HepG2 (cell line): ENCODE results near the gene BCL2L1. TPM values are rescaled to one million over a fixed set of nuclear protein-coding genes. Genes with fewer than 3 reads are reported as not detected.

Experiments used
- AHR ChIP-seq: IDR thresholded peaks from 2 replicates; pipeline ENCODE4 v1.6.1; 2018; ENCODE audit warnings: missing genetic modification reagents, missing compliant biosample characterization
- ELF1 ChIP-seq: sonication (generic); formaldehyde crosslinking; IDR thresholded peaks from 2 replicates; pipeline ENCODE4 v1.4.0; 2020; ENCODE audit warnings: missing genetic modification reagents
- ESRRA ChIP-seq: sonication (generic); formaldehyde crosslinking; IDR thresholded peaks from 2 replicates; pipeline ENCODE4 v1.5.1; 2020; ENCODE audit warnings: mild to moderate bottlenecking, low read depth, missing genetic modification reagents
- EZH2 ChIP-seq: conservative IDR thresholded peaks from 2 replicates; pipeline ENCODE4 v1.6.1; 2012; ENCODE audit warnings: mild to moderate bottlenecking, low read depth, low read length, moderate library complexity
- FOXA1 ChIP-seq, 2 experiments: fragments of 450-650 bp in 1 of 2; sonication (generic) in 1 of 2; formaldehyde crosslinking in 1 of 2; IDR thresholded peaks; 2 replicates each; pipeline versions ENCODE4 v1.4.0 to v1.6.1; 2016 to 2020; ENCODE audit warnings: missing genetic modification reagents in 1 of 2
- MAFG ChIP-seq: sonication (generic); formaldehyde crosslinking; IDR thresholded peaks from 2 replicates; pipeline ENCODE4 v1.5.1; 2020; ENCODE audit warnings: mild to moderate bottlenecking, missing genetic modification reagents
- MEF2D ChIP-seq: sonication (generic); formaldehyde crosslinking; IDR thresholded peaks from 2 replicates; pipeline ENCODE4 v1.5.1; 2020; ENCODE audit warnings: mild to moderate bottlenecking, missing genetic modification reagents
- MIER2 ChIP-seq: IDR thresholded peaks from 2 replicates; pipeline ENCODE4 v1.6.1; 2016; ENCODE audit warnings: missing biosample characterization, missing genetic modification reagents
- NFYC ChIP-seq: IDR thresholded peaks from 2 replicates; pipeline ENCODE4 v1.6.1; 2016; ENCODE audit warnings: missing genetic modification reagents, missing compliant biosample characterization
- REXO4 ChIP-seq: sonication (generic); formaldehyde crosslinking; IDR thresholded peaks from 2 replicates; pipeline ENCODE4 v1.8.0; 2022; ENCODE audit warnings: missing genetic modification reagents, mild to moderate bottlenecking, borderline replicate concordance
- RFX3 ChIP-seq: IDR thresholded peaks from 2 replicates; pipeline ENCODE4 v1.6.1; 2016; ENCODE audit warnings: missing biosample characterization, missing genetic modification reagents
- RFX5 ChIP-seq: IDR thresholded peaks from 2 replicates; pipeline ENCODE4 v1.6.1; 2011; ENCODE audit warnings: low read depth, low read length, improper control_type of control experiment
- SIN3A ChIP-seq: IDR thresholded peaks from 2 replicates; pipeline ENCODE4 v1.6.1; 2011; ENCODE audit warnings: low read depth, mild to moderate bottlenecking, control low read depth, low read length, borderline replicate concordance
- SOX5 ChIP-seq: IDR thresholded peaks from 2 replicates; pipeline ENCODE4 v1.6.1; 2016; ENCODE audit warnings: borderline replicate concordance
- SP140L ChIP-seq: sonication (generic); formaldehyde crosslinking; IDR thresholded peaks from 2 replicates; pipeline ENCODE4 v1.4.0; 2020; ENCODE audit warnings: missing genetic modification reagents, borderline replicate concordance
- TCF12 ChIP-seq, 2 experiments: fragments of 450-650 bp in 1 of 2; sonication (generic) in 1 of 2; formaldehyde crosslinking in 1 of 2; IDR thresholded peaks; 2 replicates each; pipeline versions ENCODE4 v1.6.1 to v1.8.0; 2017 to 2022; ENCODE audit warnings: antibody characterized with exemption in 1 of 2, mild to moderate bottlenecking in 1 of 2, missing genetic modification reagents in 1 of 2, moderate library complexity in 1 of 2
- ZFP36L1 ChIP-seq: sonication (generic); formaldehyde crosslinking; IDR thresholded peaks from 2 replicates; pipeline ENCODE4 v1.8.0; 2022; ENCODE audit warnings: mild to moderate bottlenecking, missing genetic modification reagents, moderate library complexity
- ZNF260 ChIP-seq: sonication (generic); formaldehyde crosslinking; IDR thresholded peaks from 2 replicates; pipeline ENCODE4 v1.4.0; 2020; ENCODE audit warnings: missing genetic modification reagents, low read depth, mild to moderate bottlenecking, borderline replicate concordance
- ZNF326 ChIP-seq: sonication (generic); formaldehyde crosslinking; IDR thresholded peaks from 2 replicates; pipeline ENCODE4 v1.4.0; 2020; ENCODE audit warnings: missing genetic modification reagents, borderline replicate concordance
- ZNF333 ChIP-seq: sonication (generic); formaldehyde crosslinking; IDR thresholded peaks from 2 replicates; pipeline ENCODE4 v1.4.0; 2020; ENCODE audit warnings: mild to moderate bottlenecking, missing genetic modification reagents, borderline replicate concordance
- ZNF572 ChIP-seq: sonication (generic); formaldehyde crosslinking; IDR thresholded peaks from 2 replicates; pipeline ENCODE4 v1.5.1; 2020; ENCODE audit warnings: mild to moderate bottlenecking, missing genetic modification reagents
- ZNF709 ChIP-seq: sonication (generic); formaldehyde crosslinking; IDR thresholded peaks from 2 replicates; pipeline ENCODE4 v1.5.0; 2020; ENCODE audit warnings: mild to moderate bottlenecking, missing genetic modification reagents
- ZNF775 ChIP-seq: sonication (generic); formaldehyde crosslinking; IDR thresholded peaks from 2 replicates; pipeline ENCODE4 v1.4.0; 2020; ENCODE audit warnings: missing genetic modification reagents, mild to moderate bottlenecking, moderate library complexity, borderline replicate concordance
- polyA plus RNA-seq, 8 experiments: library from polyadenylated mRNA; depleted of rRNA in 3 of 8; stranded (reverse) in 7 of 8; unstranded in 1 of 8; fragments of >200 nt; fragmentation: Illumina TruSeq in 4 of 8; extraction: Trizol in 4 of 8; gene quantifications; 2 replicates each; pipeline versions ENCODE4 v1.2.1 to v1.2.3, GENCODE V29; 2011 to 2016; ENCODE audit warnings: low read depth in 4 of 8, missing spikeins in 1 of 8, mixed read lengths in 1 of 8; ENCODE audit not compliant: insufficient read depth in 1 of 8
- total RNA-seq, 5 experiments: library from RNA; depleted of rRNA; stranded (reverse); fragments of >200 nt; fragmentation: Illumina TruSeq; extraction: Trizol; gene quantifications; 2 replicates each; pipeline ENCODE4 v1.2.3, GENCODE V29; 2016; ENCODE audit warnings: low read depth in 1 of 5
- TF ChIP-seq, protein P1 (sequence below): sonication (generic); formaldehyde crosslinking; IDR thresholded peaks from 2 replicates; pipeline ENCODE4 v1.4.0; 2020; ENCODE audit warnings: missing genetic modification reagents
- TF ChIP-seq, protein P2 (sequence below): sonication (generic); formaldehyde crosslinking; IDR thresholded peaks from 2 replicates; pipeline ENCODE4 v1.4.0; 2020; ENCODE audit warnings: missing genetic modification reagents
- TF ChIP-seq, protein P3 (sequence below): sonication (generic); formaldehyde crosslinking; IDR thresholded peaks from 2 replicates; pipeline ENCODE4 v1.8.0; 2022; ENCODE audit warnings: mild to moderate bottlenecking, missing genetic modification reagents, moderate library complexity

BCL2L1 gene
- total and polyA plus RNA-seq, 2 of the 13 experiments (the other 11 are each of a cell fraction or from before 2014, with no cell fraction given), result 164 to 258 TPM

DNA sequence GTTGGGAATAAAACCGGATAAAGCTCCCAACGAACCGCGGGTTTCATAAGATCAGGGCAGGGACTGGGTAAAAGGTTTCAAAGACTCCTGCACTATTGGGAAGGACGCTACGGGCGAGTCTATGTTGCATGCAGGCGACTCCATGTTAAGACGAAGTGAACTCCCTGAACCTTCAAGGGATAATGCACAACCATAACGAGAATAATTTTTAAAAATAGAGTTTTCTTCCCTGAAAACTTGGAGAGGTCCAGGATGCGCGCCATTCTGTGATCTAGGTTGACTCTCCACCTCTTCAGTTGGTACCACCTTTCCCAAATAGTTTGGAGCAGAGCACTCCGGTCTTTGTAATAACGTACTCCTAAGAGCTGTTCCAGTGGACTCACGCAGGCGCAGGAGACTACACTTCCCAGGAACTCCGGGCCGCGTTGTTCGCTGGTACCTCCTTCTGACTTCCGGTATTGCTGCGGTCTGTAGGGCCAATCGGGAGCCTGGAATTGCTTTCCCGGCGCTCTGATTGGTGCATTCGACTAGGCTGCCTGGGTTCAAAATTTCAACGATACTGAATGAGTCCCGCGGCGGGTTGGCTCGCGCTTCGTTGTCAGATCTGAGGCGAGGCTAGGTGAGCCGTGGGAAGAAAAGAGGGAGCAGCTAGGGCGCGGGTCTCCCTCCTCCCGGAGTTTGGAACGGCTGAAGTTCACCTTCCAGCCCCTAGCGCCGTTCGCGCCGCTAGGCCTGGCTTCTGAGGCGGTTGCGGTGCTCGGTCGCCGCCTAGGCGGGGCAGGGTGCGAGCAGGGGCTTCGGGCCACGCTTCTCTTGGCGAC is 16.3 kb upstream of the BCL2L1 start, which contains the start of gene TPX2 (continued):
- TF ChIP-seq ESRRA (CRISPR knock-in tag) (peak; percentile 84), EZH2 (no peak), SP140L (CRISPR knock-in tag) (no peak; the same call in 1 of the 2 replicates), MIER2 (CRISPR knock-in tag) (no peak; the same call in 1 of the 2 replicates), RFX5 (peak; percentile 65; the same call in 1 of the 2 replicates), NFYC (CRISPR knock-in tag) (peak; percentile 99), ZNF709 (CRISPR knock-in tag) (peak; percentile 94), ZNF260 (no peak), TCF12 (IDR thresholded peaks at IDR 0.05) (no peak), TCF12 (CRISPR knock-in tag; IDR thresholded peaks at IDR 0.05) (peak; percentile 71; the same call in 1 of the 2 replicates), ZNF326 (CRISPR knock-in tag) (no peak), AHR (CRISPR knock-in tag) (peak; percentile 94; the same call in 1 of the 2 replicates), ELF1 (CRISPR knock-in tag) (peak; percentile 96), ZNF333 (CRISPR knock-in tag) (peak; percentile 98), SIN3A (peak; percentile 100), SOX5 (CRISPR knock-in tag) (peak; percentile 5; the same call in 1 of the 2 replicates), ZNF775 (CRISPR knock-in tag) (no peak; the same call in 1 of the 2 replicates), FOXA1 (IDR thresholded peaks at IDR 0.05) (no peak), FOXA1 (CRISPR knock-in tag; IDR thresholded peaks at IDR 0.05) (no peak; the same call in 1 of the 2 replicates), MEF2D (peak; percentile 73; the same call in 1 of the 2 replicates), ZFP36L1 (CRISPR knock-in tag) (peak; percentile 99), RFX3 (CRISPR knock-in tag) (no peak), ZNF572 (CRISPR knock-in tag) (no peak), REXO4 (CRISPR knock-in tag) (peak; percentile 93; the same call in 1 of the 2 replicates), MAFG (CRISPR knock-in tag) (no peak)
- TF ChIP-seq, protein P1, sequence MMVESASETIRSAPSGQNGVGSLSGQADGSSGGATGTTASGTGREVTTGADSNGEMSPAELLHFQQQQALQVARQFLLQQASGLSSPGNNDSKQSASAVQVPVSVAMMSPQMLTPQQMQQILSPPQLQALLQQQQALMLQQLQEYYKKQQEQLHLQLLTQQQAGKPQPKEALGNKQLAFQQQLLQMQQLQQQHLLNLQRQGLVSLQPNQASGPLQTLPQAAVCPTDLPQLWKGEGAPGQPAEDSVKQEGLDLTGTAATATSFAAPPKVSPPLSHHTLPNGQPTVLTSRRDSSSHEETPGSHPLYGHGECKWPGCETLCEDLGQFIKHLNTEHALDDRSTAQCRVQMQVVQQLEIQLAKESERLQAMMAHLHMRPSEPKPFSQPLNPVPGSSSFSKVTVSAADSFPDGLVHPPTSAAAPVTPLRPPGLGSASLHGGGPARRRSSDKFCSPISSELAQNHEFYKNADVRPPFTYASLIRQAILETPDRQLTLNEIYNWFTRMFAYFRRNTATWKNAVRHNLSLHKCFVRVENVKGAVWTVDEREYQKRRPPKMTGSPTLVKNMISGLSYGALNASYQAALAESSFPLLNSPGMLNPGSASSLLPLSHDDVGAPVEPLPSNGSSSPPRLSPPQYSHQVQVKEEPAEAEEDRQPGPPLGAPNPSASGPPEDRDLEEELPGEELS (CRISPR knock-in tag), result peak; percentile 59
- TF ChIP-seq, protein P2, sequence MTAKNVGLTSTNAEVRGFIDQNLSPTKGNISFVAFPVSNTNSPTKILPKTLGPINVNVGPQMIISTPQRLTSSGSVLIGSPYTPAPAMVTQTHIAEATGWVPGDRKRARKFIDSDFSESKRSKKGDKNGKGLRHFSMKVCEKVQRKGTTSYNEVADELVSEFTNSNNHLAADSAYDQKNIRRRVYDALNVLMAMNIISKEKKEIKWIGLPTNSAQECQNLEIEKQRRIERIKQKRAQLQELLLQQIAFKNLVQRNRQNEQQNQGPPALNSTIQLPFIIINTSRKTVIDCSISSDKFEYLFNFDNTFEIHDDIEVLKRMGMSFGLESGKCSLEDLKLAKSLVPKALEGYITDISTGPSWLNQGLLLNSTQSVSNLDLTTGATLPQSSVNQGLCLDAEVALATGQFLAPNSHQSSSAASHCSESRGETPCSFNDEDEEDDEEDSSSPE (CRISPR knock-in tag), result peak; percentile 100
- TF ChIP-seq, protein P3, sequence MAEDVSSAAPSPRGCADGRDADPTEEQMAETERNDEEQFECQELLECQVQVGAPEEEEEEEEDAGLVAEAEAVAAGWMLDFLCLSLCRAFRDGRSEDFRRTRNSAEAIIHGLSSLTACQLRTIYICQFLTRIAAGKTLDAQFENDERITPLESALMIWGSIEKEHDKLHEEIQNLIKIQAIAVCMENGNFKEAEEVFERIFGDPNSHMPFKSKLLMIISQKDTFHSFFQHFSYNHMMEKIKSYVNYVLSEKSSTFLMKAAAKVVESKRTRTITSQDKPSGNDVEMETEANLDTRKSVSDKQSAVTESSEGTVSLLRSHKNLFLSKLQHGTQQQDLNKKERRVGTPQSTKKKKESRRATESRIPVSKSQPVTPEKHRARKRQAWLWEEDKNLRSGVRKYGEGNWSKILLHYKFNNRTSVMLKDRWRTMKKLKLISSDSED (CRISPR knock-in tag), result no peak
